Karpas-422 (cell line): ENCODE data around the gene BCAM. TPM values are rescaled to one million over a fixed set of nuclear protein-coding genes. Genes with fewer than 3 reads are reported as not detected.
"Not testable (repeated sequence)": the region's sequence is repeated elsewhere in the genome, so short reads cannot be mapped to it uniquely, and the experiment has no call there.

Source experiments
- DNase-seq: peaks from one replicate; pipeline ENCODE4 v3.0.0-alpha.2; 2015
- H2AFZ ChIP-seq: fragments of 200-600 bp; sonication (generic); 2 replicates; pipeline ENCODE4 v1.6.1; 2014; ENCODE audit warnings: antibody characterized with exemption, low read length, mixed read lengths
- H3K27ac ChIP-seq: fragments of 200-600 bp; sonication (generic); 2 replicates; pipeline ENCODE4 v1.5.1; 2014; ENCODE audit warnings: mild to moderate bottlenecking, low read length, moderate library complexity
- H3K27me3 ChIP-seq: fragments of 200-600 bp; sonication (generic); 2 replicates; pipeline ENCODE4 v1.6.1; 2014; ENCODE audit warnings: low read length, mixed read lengths
- H3K36me3 ChIP-seq: fragments of 200-600 bp; sonication (generic); 2 replicates; pipeline ENCODE4 v1.6.1; 2014; ENCODE audit warnings: low read length, mixed read lengths; ENCODE audit not compliant: insufficient read depth
- H3K4me1 ChIP-seq: fragments of 200-600 bp; sonication (generic); 2 replicates; pipeline ENCODE4 v1.6.1; 2014; ENCODE audit warnings: mild to moderate bottlenecking, low read length, mixed read lengths
- H3K4me2 ChIP-seq: fragments of 200-600 bp; sonication (generic); 2 replicates; pipeline ENCODE4 v1.6.1; 2014; ENCODE audit warnings: low read length, low read depth, mild to moderate bottlenecking; ENCODE audit not compliant: poor library complexity, severe bottlenecking
- H3K4me3 ChIP-seq: fragments of 200-600 bp; sonication (generic); 2 replicates; pipeline ENCODE4 v1.5.1; 2014; ENCODE audit warnings: mild to moderate bottlenecking, antibody characterized with exemption, low read length, mixed read lengths
- H3K79me2 ChIP-seq: fragments of 200-600 bp; sonication (generic); 2 replicates; pipeline ENCODE4 v1.6.1; 2014; ENCODE audit warnings: mild to moderate bottlenecking, low read length, mixed read lengths
- H3K9ac ChIP-seq: fragments of 200-600 bp; sonication (generic); 2 replicates; pipeline ENCODE4 v1.6.0; 2014; ENCODE audit warnings: low read length
- H3K9me2 ChIP-seq: fragments of 200-600 bp; sonication (generic), shearing (Covaris generic); replicated peaks from 2 replicates; pipeline ENCODE4 v1.6.0; 2014; ENCODE audit warnings: mild to moderate bottlenecking, low read length, moderate library complexity; ENCODE audit not compliant: insufficient read depth
- H3K9me3 ChIP-seq: fragments of 300-700, 200-600 bp; sonication (generic); 2 replicates; pipeline ENCODE4 v1.6.1; 2014; ENCODE audit warnings: low read length, mixed read lengths
- H4K20me1 ChIP-seq: fragments of 200-600 bp; sonication (generic); 2 replicates; pipeline ENCODE4 v1.6.1; 2014; ENCODE audit warnings: mild to moderate bottlenecking, antibody characterized with exemption, low read length, low read depth; ENCODE audit not compliant: insufficient read depth
- total RNA-seq: library from RNA; depleted of rRNA; stranded (reverse); fragments of >200 nt; shearing (Covaris generic); gene quantifications from 2 replicates; pipeline ENCODE4 v1.2.3, GENCODE V29; 2014; ENCODE audit warnings: low replicate concordance

Gene BCAM
- total RNA-seq, 1 experiment from 2014 or later, result not detected

DNA sequence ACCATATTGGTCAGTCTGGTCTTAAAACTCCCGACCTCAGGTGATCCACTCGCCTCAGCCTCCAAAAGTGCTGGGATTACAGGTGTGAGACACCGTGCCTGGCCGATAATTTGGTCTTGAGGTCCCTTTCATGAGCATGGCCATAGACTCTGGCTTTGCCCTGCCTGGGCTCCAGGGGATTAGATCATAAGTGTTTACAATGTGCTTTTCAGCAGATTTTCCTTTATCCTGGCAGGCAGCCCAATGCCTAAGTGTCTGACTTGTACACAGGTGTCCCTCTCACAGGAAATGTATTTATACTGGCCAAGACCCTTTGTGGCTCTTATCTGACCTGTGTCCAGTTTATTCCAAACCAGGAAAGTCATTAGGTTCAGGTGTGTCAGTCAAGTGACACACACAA, 15.9 kb downstream of the BCAM start:
- Histone ChIP-seq H3K36me3 (no peaks in the 10 kb centered on the region), H3K4me1 (no peaks in the 10 kb centered on the region), H3K4me2 (no peak overlapping the region), H3K4me3 (no peak overlapping the region), H3K79me2 (no peaks in the 10 kb centered on the region), H4K20me1 (no peaks in the 10 kb centered on the region), H3K27me3 (no peaks in the 10 kb centered on the region), H3K27ac (no peak overlapping the region), H3K9me3 (no peaks in the 10 kb centered on the region), H2AFZ (no peak overlapping the region), H3K9me2 (no peaks in the 10 kb centered on the region), H3K9ac (no peak overlapping the region)
- no peak for DNase-seq

DNA sequence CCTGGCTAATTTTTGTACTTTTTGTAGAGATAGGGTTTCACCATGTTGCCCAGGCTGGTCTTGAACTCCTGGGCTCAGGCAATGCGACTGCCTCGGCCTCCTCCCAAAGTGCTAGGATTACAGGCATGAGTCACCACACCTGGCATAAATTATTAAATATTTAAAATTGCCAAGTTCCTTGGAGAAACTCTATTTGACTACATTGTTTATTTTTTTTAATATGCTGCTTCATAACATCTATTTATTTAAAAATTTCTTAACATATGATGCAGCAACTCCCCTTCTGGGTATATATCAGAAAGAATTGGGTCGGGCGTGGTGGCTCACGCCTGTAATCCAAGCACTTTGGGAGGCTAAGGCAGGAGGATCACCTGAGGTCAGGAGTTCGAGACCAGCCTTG, 24.0 kb downstream of the BCAM start:
- not testable (repeated sequence) for DNase-seq, H2AFZ ChIP-seq, H3K4me1 ChIP-seq, H3K9me3 ChIP-seq, H3K27me3 ChIP-seq, H3K4me2 ChIP-seq, H3K9ac ChIP-seq, H3K36me3 ChIP-seq, H4K20me1 ChIP-seq, H3K4me3 ChIP-seq, H3K27ac ChIP-seq, H3K9me2 ChIP-seq, H3K79me2 ChIP-seq

DNA sequence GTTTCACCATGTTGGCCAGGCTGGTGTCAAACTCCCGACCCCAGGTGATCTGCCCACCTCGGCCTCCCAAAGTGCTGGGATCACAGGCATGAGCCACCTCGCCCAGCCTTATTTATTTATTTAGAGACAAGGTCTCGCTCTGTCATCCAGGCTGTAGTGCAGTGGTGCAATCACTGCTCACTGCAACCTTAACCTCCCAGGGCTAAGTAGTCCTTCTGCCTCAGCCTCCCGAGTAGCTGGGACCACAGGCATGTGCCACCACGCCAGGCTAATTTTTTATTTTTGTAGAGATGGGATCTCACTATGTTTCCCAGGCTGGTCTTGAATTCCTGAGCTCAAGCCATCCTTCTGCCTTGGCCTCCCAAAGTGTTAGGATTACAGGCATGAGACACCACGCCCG, 25.5 kb downstream of the BCAM start:
- not testable (repeated sequence) for H3K27ac ChIP-seq, H3K27me3 ChIP-seq, H2AFZ ChIP-seq, H4K20me1 ChIP-seq, H3K9me3 ChIP-seq, H3K9ac ChIP-seq, H3K79me2 ChIP-seq, H3K4me2 ChIP-seq, H3K9me2 ChIP-seq, H3K4me1 ChIP-seq, H3K4me3 ChIP-seq, DNase-seq, H3K36me3 ChIP-seq

GRCh38 chr19:44839276-44839675, 30.4 kb downstream of the BCAM start:
- no peaks in the 10 kb centered on the region for H3K4me1 ChIP-seq
- H2AFZ ChIP-seq, result no peak overlapping the region
- no peaks in the 10 kb centered on the region for H4K20me1 ChIP-seq
- no peak overlapping the region for H3K4me3 ChIP-seq
- no peaks in the 10 kb centered on the region for H3K79me2 ChIP-seq
- H3K9me2 ChIP-seq, result no peaks in the 10 kb centered on the region
- no peak overlapping the region for H3K27ac ChIP-seq
- H3K27me3 ChIP-seq, result no peaks in the 10 kb centered on the region
- H3K4me2 ChIP-seq, result no peak overlapping the region
- DNase-seq, result no peak
- no peaks in the 10 kb centered on the region for H3K9me3 ChIP-seq
- no peaks in the 10 kb centered on the region for H3K36me3 ChIP-seq
- H3K9ac ChIP-seq, result no peak overlapping the region

DNA sequence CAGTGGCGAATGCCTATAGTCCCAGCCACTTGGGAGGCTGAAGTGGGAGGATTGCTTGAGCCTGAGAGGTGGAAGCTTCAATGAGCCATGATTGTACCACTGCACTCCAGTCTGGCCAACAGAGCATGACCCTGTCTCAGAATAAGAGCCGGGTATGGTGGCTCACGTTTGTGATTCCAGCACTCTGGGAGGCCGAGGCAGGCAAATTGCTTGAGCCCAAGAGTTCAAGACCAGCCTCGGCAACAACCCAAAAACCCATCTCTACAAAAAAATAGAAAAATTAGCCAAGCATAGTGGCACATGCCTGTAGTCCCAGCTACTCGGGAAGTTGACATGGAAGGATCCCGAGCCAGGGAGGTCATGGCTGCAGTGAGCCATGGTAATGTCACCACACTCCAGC, 31.9 kb downstream of the BCAM start:
- Histone ChIP-seq H3K9ac (no peak overlapping the region), H3K79me2 (no peaks in the 10 kb centered on the region)

DNA sequence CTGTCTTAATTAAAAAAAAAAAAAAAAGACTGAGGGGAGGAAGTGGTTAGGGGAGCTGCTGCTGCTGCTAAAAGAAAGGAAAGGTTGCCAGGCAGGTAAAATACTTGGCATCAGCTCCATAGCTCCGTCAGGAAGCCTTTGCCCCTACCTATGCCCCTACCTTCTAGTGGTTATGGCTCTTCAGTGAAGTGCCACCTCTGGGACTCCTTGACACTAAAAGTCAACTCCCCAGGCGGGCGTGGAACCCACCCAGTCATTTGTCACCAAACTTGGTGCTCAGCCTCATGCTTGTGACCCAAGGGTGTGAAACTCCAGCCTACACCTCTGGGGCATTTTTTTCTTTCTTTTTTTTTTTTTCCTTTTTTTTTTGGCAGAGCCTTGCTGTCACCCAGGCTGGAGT, 32.3 kb downstream of the BCAM start:
- no peaks in the 10 kb centered on the region for H3K79me2 ChIP-seq
- H3K36me3 ChIP-seq, result no peaks in the 10 kb centered on the region
- no peaks in the 10 kb centered on the region for H3K9me3 ChIP-seq
- H4K20me1 ChIP-seq, result no peaks in the 10 kb centered on the region
- no peak overlapping the region for H3K9ac ChIP-seq
- H3K4me3 ChIP-seq, result no peak overlapping the region
- no peaks in the 10 kb centered on the region for H3K9me2 ChIP-seq
- no peak overlapping the region for H3K27ac ChIP-seq
- no peak overlapping the region for H2AFZ ChIP-seq
- H3K4me1 ChIP-seq, result peaks cover 3% of the 10 kb centered on the region; the same call in 1 of the 2 replicates
- H3K27me3 ChIP-seq, result no peaks in the 10 kb centered on the region
- H3K4me2 ChIP-seq, result no peak overlapping the region
- no peak for DNase-seq

More for the DNA sequence above, 31.9 kb downstream of the BCAM start:
- H4K20me1 ChIP-seq, result no peaks in the 10 kb centered on the region
- H3K4me1 ChIP-seq, result peaks cover 3% of the 10 kb centered on the region; the same call in 1 of the 2 replicates
- no peak for DNase-seq
- no peak overlapping the region for H3K4me2 ChIP-seq
- H3K27me3 ChIP-seq, result no peaks in the 10 kb centered on the region
- no peak overlapping the region for H3K4me3 ChIP-seq
- H2AFZ ChIP-seq, result no peak overlapping the region
- H3K9me3 ChIP-seq, result no peaks in the 10 kb centered on the region
- H3K27ac ChIP-seq, result no peak overlapping the region
- H3K36me3 ChIP-seq, result no peaks in the 10 kb centered on the region
- no peaks in the 10 kb centered on the region for H3K9me2 ChIP-seq

- Histone ChIP-seq H3K79me2 (no peaks in the 10 kb centered on the region), H3K36me3 (no peaks in the 10 kb centered on the region), H3K4me2 (peak overlapping the region; percentile 60), H3K27me3 (no peaks in the 10 kb centered on the region), H4K20me1 (no peaks in the 10 kb centered on the region), H3K4me3 (no peak overlapping the region), H3K9me3 (no peaks in the 10 kb centered on the region), H3K9me2 (no peaks in the 10 kb centered on the region), H3K4me1 (peaks cover 3% of the 10 kb centered on the region), H3K9ac (no peak overlapping the region; the same call in 1 of the 2 replicates), H3K27ac (no peak overlapping the region), H2AFZ (peak overlapping the region; percentile 59; the same call in 1 of the 2 replicates)
- DNase-seq, result no peak
Measured at GRCh38 chr19:44845286-44845611, 36.3 kb downstream of the BCAM start.

DNA sequence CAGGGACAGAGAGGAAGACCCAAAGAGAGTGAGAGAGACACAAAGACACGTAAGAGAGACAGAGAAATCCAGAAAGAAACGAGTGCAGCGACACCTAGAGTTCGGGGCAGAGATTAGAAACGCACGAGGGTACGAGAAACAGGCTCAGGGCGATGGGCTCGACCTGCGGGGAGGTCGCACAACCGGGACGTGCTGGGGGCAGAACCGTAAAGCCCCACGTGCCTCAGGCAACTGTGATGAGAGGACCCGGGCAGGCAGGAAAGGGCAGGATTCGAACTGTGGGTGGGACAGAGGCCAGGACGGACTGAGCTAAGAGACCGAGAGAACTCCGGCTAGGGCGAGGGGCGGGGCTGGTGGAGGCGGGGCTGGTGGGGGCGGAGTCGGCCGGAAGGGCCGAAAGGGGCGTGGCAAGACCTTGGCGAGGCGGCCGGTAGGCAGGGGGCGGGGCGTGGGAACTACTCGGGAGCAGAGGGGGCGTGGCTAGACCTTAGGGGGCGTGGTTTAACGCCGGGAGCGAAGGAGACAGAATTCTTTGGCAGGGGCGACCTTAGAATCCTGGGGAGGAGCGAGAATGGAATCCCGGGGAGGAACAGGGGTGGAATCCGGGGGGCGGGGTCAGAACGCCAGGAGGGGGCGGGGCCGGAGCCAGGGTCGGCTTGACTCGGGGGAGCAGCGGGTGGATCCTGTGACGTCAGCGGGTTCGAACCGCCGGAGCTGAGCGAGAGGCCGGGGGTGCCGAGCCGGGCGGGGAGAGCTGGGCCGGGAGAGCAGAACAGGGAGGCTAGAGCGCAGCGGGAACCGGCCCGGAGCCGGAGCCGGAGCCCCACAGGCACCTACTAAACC, 36.9 kb downstream of the BCAM start, which contains the start of gene NECTIN2:
TSS of gene NECTIN2 (plus strand) at position 686 of the 843 bp plus-strand sequence. CDS start 229 bp downstream, outside the sequence.
- no peaks in the 10 kb centered on the region for H4K20me1 ChIP-seq
- H3K27me3 ChIP-seq, result no peaks in the 10 kb centered on the region
- peak within 1 kb of the TSS; percentile 42; the same call in 1 of the 2 replicates for H3K4me3 ChIP-seq
- H3K36me3 ChIP-seq, result no peaks in the 10 kb centered on the region
- no peaks in the 10 kb centered on the region for H3K9me3 ChIP-seq
- peak; percentile 95 for DNase-seq
- H2AFZ ChIP-seq, result peak within 1 kb of the TSS; percentile 59; the same call in 1 of the 2 replicates
- no peak within 1 kb of the TSS for H3K27ac ChIP-seq
- no peak within 1 kb of the TSS; the same call in 1 of the 2 replicates for H3K9ac ChIP-seq
- H3K4me1 ChIP-seq, result peaks cover 3% of the 10 kb centered on the region
- peak within 1 kb of the TSS; percentile 60 for H3K4me2 ChIP-seq
- H3K9me2 ChIP-seq, result no peaks in the 10 kb centered on the region
- no peaks in the 10 kb centered on the region for H3K79me2 ChIP-seq
